K562 (cell line): Measurements from ENCODE around the gene MTMR6. TPM values are rescaled to one million over a fixed set of nuclear protein-coding genes. Genes with fewer than 3 reads are reported as not detected.

Experiments
- ATAC-seq: fragments of 200-7000 bp; cut with Tn5 transposase; 3 replicates; pipeline ENCODE4 v1.9.1; 2020; ENCODE audit warnings: moderate library complexity
- BruUV-seq: library from RNA; stranded (reverse); fragments of 400-500 nt; replicated peaks from 2 replicates; lab custom pipeline; 2021; lab: Mats Ljungman, UMichigan
- CTCF ChIA-PET: fragments of 300-600 bp; formaldehyde crosslinking; extraction: SDS; loops from one replicate; lab custom pipeline; 2021; ENCODE audit warnings: low intra/inter-chr PET ratio; lab: Yijun Ruan, JAX
- POLR2A ChIA-PET: fragments of 300-600, 350-650 bp; sonication (Branson Sonifier 250); formaldehyde crosslinking; extraction: SDS; loops from one replicate; lab custom pipeline; 2021; ENCODE audit warnings: antibody characterized with exemption, inconsistent platforms; lab: Yijun Ruan, JAX
- DNase-seq, 4 experiments: peaks; one replicate each; pipeline versions ENCODE4 v3.0.0 to v3.0.0-alpha.2; 2011 to 2018; ENCODE audit warnings: low spot score in 3 of 4, mixed read lengths in 3 of 4; ENCODE audit errors: extremely low read depth in 1 of 4
- FAIRE-seq: peaks from 2 replicates; lab custom pipeline; 2011; peaks lifted over from hg19 to GRCh38; lab: Jason Lieb, UNC
- H2AFZ ChIP-seq: 2 replicates; pipeline ENCODE4 v1.6.0; 2011; ENCODE audit warnings: low read depth, low read length, control low read depth, inconsistent platforms
- H3K27ac ChIP-seq: fragments of 200-600 bp; 3 replicates; pipeline ENCODE4 v1.8.0; 2011; ENCODE audit warnings: low read depth, mild to moderate bottlenecking, control low read depth, inconsistent platforms, low read length, moderate library complexity, mixed read lengths; ENCODE audit errors: extremely low read depth
- H3K27me3 ChIP-seq, 2 experiments: fragments of 300-600 bp in 1 of 2; 2 replicates in 1 of 2; 3 replicates in 1 of 2; pipeline versions ENCODE4 v1.6.0 to v1.8.0; 2011; ENCODE audit warnings: inconsistent platforms in 2 of 2, low read length in 2 of 2, mild to moderate bottlenecking in 1 of 2, mixed read lengths in 1 of 2, moderate library complexity in 1 of 2; ENCODE audit not compliant: control insufficient read depth in 2 of 2, insufficient read depth in 2 of 2
- H3K36me3 ChIP-seq: fragments of 300-600 bp; 3 replicates; pipeline ENCODE4 v1.8.0; 2011; ENCODE audit warnings: mild to moderate bottlenecking, low read length, inconsistent platforms; ENCODE audit not compliant: control insufficient read depth, insufficient read depth
- H3K4me1 ChIP-seq, 2 experiments: fragments of 200-600 bp in 1 of 2; replicated peaks in 1 of 2; 2 replicates in 1 of 2; 3 replicates in 1 of 2; pipeline versions ENCODE4 v1.5.1 to v1.8.0; 2011; ENCODE audit warnings: inconsistent platforms in 2 of 2, low read length in 2 of 2, mild to moderate bottlenecking in 1 of 2, mixed read lengths in 1 of 2, moderate library complexity in 1 of 2; ENCODE audit not compliant: control insufficient read depth in 2 of 2, insufficient read depth in 2 of 2
- H3K4me2 ChIP-seq: 2 replicates; pipeline ENCODE4 v1.6.1; 2011; ENCODE audit warnings: low read length, control low read depth, inconsistent platforms, mixed read lengths; ENCODE audit not compliant: insufficient read depth
- H3K4me3 ChIP-seq: fragments of 200-600 bp; sonication (generic), shearing (Covaris generic); 2 replicates; pipeline ENCODE4 v1.5.1; 2016; ENCODE audit warnings: control low read depth, inconsistent platforms
- H3K79me2 ChIP-seq: fragments of 200-600 bp; 3 replicates; pipeline ENCODE4 v1.8.0; 2011; ENCODE audit warnings: low read length, inconsistent platforms; ENCODE audit not compliant: control insufficient read depth, insufficient read depth
- H3K9ac ChIP-seq, 2 experiments: 2 replicates each; pipeline versions ENCODE4 v1.6.0 to v1.6.1; 2011; ENCODE audit warnings: low read depth in 2 of 2, low read length in 2 of 2, control low read depth in 1 of 2, inconsistent platforms in 1 of 2, mild to moderate bottlenecking in 1 of 2, mixed read lengths in 1 of 2; ENCODE audit not compliant: insufficient read depth in 1 of 2
- H3K9me1 ChIP-seq: one replicate; pipeline ENCODE4 v1.6.0; 2011; ENCODE audit warnings: inconsistent platforms, mild to moderate bottlenecking, low read length, moderate library complexity; ENCODE audit not compliant: control insufficient read depth, insufficient read depth
- H3K9me3 ChIP-seq: replicated peaks from 2 replicates; pipeline ENCODE4 v1.5.1; 2011; ENCODE audit warnings: low read depth, low read length, inconsistent platforms; ENCODE audit not compliant: control insufficient read depth, insufficient read depth
- H4K20me1 ChIP-seq: replicated peaks from 2 replicates; pipeline ENCODE4 v1.6.1; 2011; ENCODE audit warnings: low read length, inconsistent platforms, mixed read lengths; ENCODE audit not compliant: control insufficient read depth, insufficient read depth
- ARNT ChIP-seq, 2 experiments: fragments of 450-650 bp; IDR thresholded peaks; 2 replicates each; pipeline ENCODE4 v1.6.1; 2016; ENCODE audit warnings: mild to moderate bottlenecking in 1 of 2
- BRD4 ChIP-seq: fragments of 200-600 bp; sonication (generic); IDR thresholded peaks from 2 replicates; pipeline ENCODE4 v1.6.1; 2017; ENCODE audit warnings: inconsistent platforms
- ETV5 ChIP-seq: sonication (generic); formaldehyde crosslinking; IDR thresholded peaks from 2 replicates; pipeline ENCODE4 v1.4.0; 2020; ENCODE audit warnings: low read depth, mild to moderate bottlenecking, missing genetic modification reagents
- FIP1L1 ChIP-seq: fragments of 200-400 bp; formaldehyde crosslinking; IDR thresholded peaks from 2 replicates; pipeline ENCODE4 v1.6.1; 2018; ENCODE audit warnings: mild to moderate bottlenecking, low read depth, low read length; ENCODE audit not compliant: poor library complexity, severe bottlenecking
- FOXK1 ChIP-seq: sonication (generic); formaldehyde crosslinking; IDR thresholded peaks from 2 replicates; pipeline ENCODE4 v1.8.0; 2022; ENCODE audit warnings: missing genetic modification reagents, mild to moderate bottlenecking, borderline replicate concordance
- GTF2A2 ChIP-seq: IDR thresholded peaks from 2 replicates; pipeline ENCODE4 v1.6.1; 2016; ENCODE audit warnings: mild to moderate bottlenecking, missing genetic modification characterization, missing compliant biosample characterization
- HDGF ChIP-seq: fragments of 450-650 bp; IDR thresholded peaks from 2 replicates; pipeline ENCODE4 v1.6.1; 2016
- MYBL2 ChIP-seq, 2 experiments: fragments of 450-650 bp in 1 of 2; sonication (generic) in 1 of 2; formaldehyde crosslinking in 1 of 2; IDR thresholded peaks; 2 replicates each; pipeline versions ENCODE4 v1.6.1 to v1.8.1; 2017 to 2022; ENCODE audit warnings: borderline replicate concordance in 1 of 2, inconsistent platforms in 1 of 2, low read depth in 1 of 2, mild to moderate bottlenecking in 1 of 2, missing genetic modification reagents in 1 of 2, moderate library complexity in 1 of 2
- NCOA2 ChIP-seq, 2 experiments: fragments of 450-650 bp; IDR thresholded peaks; 2 replicates each; pipeline ENCODE4 v1.6.1; 2018; ENCODE audit warnings: mild to moderate bottlenecking in 2 of 2, moderate library complexity in 1 of 2; ENCODE audit not compliant: partially characterized antibody in 2 of 2
- PTTG1 ChIP-seq: fragments of 450-650 bp; IDR thresholded peaks from 2 replicates; pipeline ENCODE4 v1.6.1; 2016; ENCODE audit warnings: low read depth, mild to moderate bottlenecking, missing genetic modification characterization, missing compliant biosample characterization
- RBFOX2 ChIP-seq: fragments of 200-400 bp; formaldehyde crosslinking; IDR thresholded peaks from 2 replicates; pipeline ENCODE4 v1.6.1; 2017; ENCODE audit warnings: low read depth, mild to moderate bottlenecking, low read length, moderate library complexity
- SNIP1 ChIP-seq: fragments of 450-650 bp; IDR thresholded peaks from 2 replicates; pipeline ENCODE4 v1.7.1; 2017; ENCODE audit warnings: low read depth, mild to moderate bottlenecking
- SRSF1 ChIP-seq: fragments of 200-400 bp; formaldehyde crosslinking; IDR thresholded peaks from 2 replicates; pipeline ENCODE4 v1.6.1; 2017; ENCODE audit warnings: mild to moderate bottlenecking, low read depth, low read length, moderate library complexity
- TEAD2 ChIP-seq: fragments of 450-650 bp; IDR thresholded peaks from 2 replicates; pipeline ENCODE4 v1.6.1; 2016; ENCODE audit warnings: missing genetic modification characterization, control low read depth, missing compliant biosample characterization
- ZNF583 ChIP-seq: fragments of 250-450 bp; sonication (Bioruptor Pico); IDR thresholded peaks from 2 replicates; pipeline ENCODE4 v1.4.0; 2020
- ZNF79 ChIP-seq: fragments of 250-450 bp; sonication (Bioruptor Pico); IDR thresholded peaks from 2 replicates; pipeline ENCODE4 v1.4.0; 2020; ENCODE audit warnings: low read depth, mild to moderate bottlenecking, moderate library complexity
- WGBS: fragments of 100-300 bp; shearing (Covaris generic); methylation state at CpG from one replicate; pipeline ENCODE4 v1.1.6; 2016; ENCODE audit warnings: low coverage, mixed read lengths; ENCODE audit not compliant: insufficient coverage; ENCODE audit errors: missing lambda C conversion rate; 5-methylcytosine and 5-hydroxymethylcytosine counted together
- in situ Hi-C: fragments of 300-500 bp; cut with MboI; formaldehyde crosslinking; loops from 4 replicates; pipeline ENCODE4 v1.15.0; 2018; ENCODE audit warnings: inconsistent platforms, mixed read lengths
- intact Hi-C: fragments of 100-400 bp; cut with micrococcal nuclease; formaldehyde crosslinking; loops from 2 replicates; pipeline ENCODE4 v1.14.2; 2022
- polyA plus RNA-seq, 8 experiments: library from polyadenylated mRNA; depleted of rRNA in 4 of 8; stranded (reverse) in 5 of 8; unstranded in 3 of 8; fragments of >200 nt; fragmentation: Nextera tagmentation in 2 of 8; fragmentation: Illumina TruSeq in 1 of 8; extraction: Ambion mirVana in 2 of 8; extraction: Trizol in 1 of 8; gene quantifications; 2 replicates each; pipeline versions ENCODE4 v1.2.1 to v1.2.3, GENCODE V29; 2011 to 2014; ENCODE audit warnings: inconsistent platforms in 1 of 8, missing spikeins in 1 of 8
- total RNA-seq, 7 experiments: library from RNA; depleted of rRNA in 6 of 7; stranded (reverse); fragments of >200 nt in 6 of 7; fragmentation: Illumina TruSeq in 2 of 7; extraction: Trizol in 2 of 7; gene quantifications; 2 replicates each; pipeline versions ENCODE4 v1.2.1 to v1.2.3, GENCODE V29; 2011 to 2021; ENCODE audit warnings: low replicate concordance in 1 of 7

The MTMR6 gene
- total and polyA plus RNA-seq, 9 of the 15 experiments (the other 6 are each of a cell fraction or from before 2014, with no cell fraction given): 3.9 to 10.8 (median 7.7) TPM

GRCh38 chr13:25213715-25214114 lies 73.6 kb downstream of the MTMR6 start (continued):
- no peak for TF ChIP-seq FOXK1 (CRISPR knock-in tag)
- TF ChIP-seq ETV5: no peak
- no peak for TF ChIP-seq SRSF1
- no peak for TF ChIP-seq GTF2A2 (tag)
- TF ChIP-seq TEAD2 (tag): no peak
- TF ChIP-seq BRD4: no peak
- no peak for TF ChIP-seq RBFOX2

GRCh38 chr13:25210842-25211569 lies 76.3 kb downstream of the MTMR6 start:
- ATAC-seq (no peak), FAIRE-seq (no peak), DNase-seq (no peak)
- Histone ChIP-seq H3K9me3 (no peaks in the 10 kb centered on the region), H3K4me3 (no peak overlapping the region), H4K20me1 (no peaks in the 10 kb centered on the region), H3K79me2 (no peaks in the 10 kb centered on the region), H3K9ac (no peak overlapping the region), H3K27ac (no peak overlapping the region), H3K36me3 (no peaks in the 10 kb centered on the region), H3K9me1 (no peaks in the 10 kb centered on the region), H3K4me1 (no peaks in the 10 kb centered on the region), H3K27me3 (peaks cover 7 to 31% of the 10 kb centered on the region in 2 experiments), H2AFZ (no peak overlapping the region), H3K4me2 (no peak overlapping the region)
- in situ Hi-C loops (no loop called here), intact Hi-C loops (no loop called here)
- ChIA-PET CTCF (no interaction called here), POLR2A (no interaction called here)
- TF ChIP-seq PTTG1 (tag): no peak
- TF ChIP-seq ZNF79 (CRISPR knock-in tag): no peak
- no peak for TF ChIP-seq MYBL2 (IDR thresholded peaks at IDR 0.05; ENCODE audit: low read depth)
- no peak for TF ChIP-seq MYBL2 (CRISPR knock-in tag; IDR thresholded peaks at IDR 0.05; ENCODE audit: borderline replicate concordance)
- no peak for TF ChIP-seq FIP1L1
- no peak for TF ChIP-seq SNIP1
- TF ChIP-seq NCOA2 (IDR thresholded peaks at IDR 0.05; ENCODE audit: partially characterized antibody in 2 of 2): no peak
- TF ChIP-seq ZNF583: no peak
- no peak for TF ChIP-seq HDGF
- TF ChIP-seq ARNT (IDR thresholded peaks at IDR 0.05): no peak
- no TSS peak for BruUV-seq
- 4% methylated on average over 11 of the region's 13 CpGs for WGBS
